Activated T-helper 17 cell treated with anti-CD3 and anti-CD28 coated beads, Interleukin-2, amount 50 U/mL, for 72 hours (primary cell): Measurements from ENCODE around the gene PSENEN. TPM values are rescaled to one million over a fixed set of nuclear protein-coding genes. Genes with fewer than 3 reads are reported as not detected.

Source experiments
- ATAC-seq: fragments of 150-1000 bp; cut with Tn5 transposase; replicated peaks from 2 replicates; pipeline ENCODE4 v1.10.0; 2021; ENCODE audit warnings: mild to moderate bottlenecking, moderate library complexity
- H3K27ac Mint-ChIP-seq: one replicate; pipeline ENCODE4 v1.8.0; 2022; ENCODE audit warnings: mixed read lengths
- H3K27me3 Mint-ChIP-seq: one replicate; pipeline ENCODE4 v1.8.0; 2022; ENCODE audit warnings: mixed read lengths
- H3K36me3 Mint-ChIP-seq: one replicate; pipeline ENCODE4 v1.8.0; 2022; ENCODE audit warnings: low read depth, mild to moderate bottlenecking, mixed read lengths
- H3K4me1 Mint-ChIP-seq: one replicate; pipeline ENCODE4 v1.8.0; 2022; ENCODE audit warnings: mixed read lengths
- H3K4me3 Mint-ChIP-seq: one replicate; pipeline ENCODE4 v1.8.0; 2022; ENCODE audit warnings: mild to moderate bottlenecking, mixed read lengths
- H3K9me3 Mint-ChIP-seq: one replicate; pipeline ENCODE4 v1.8.0; 2022; ENCODE audit warnings: mixed read lengths
- total RNA-seq, 2 donors: library from RNA; stranded (reverse); gene quantifications; one replicate each; pipeline ENCODE4 v1.2.3, GENCODE V29; 2022

PSENEN gene
- total RNA-seq, 2 donors from 2014 or later = 34.0 to 51.2 TPM

DNA sequence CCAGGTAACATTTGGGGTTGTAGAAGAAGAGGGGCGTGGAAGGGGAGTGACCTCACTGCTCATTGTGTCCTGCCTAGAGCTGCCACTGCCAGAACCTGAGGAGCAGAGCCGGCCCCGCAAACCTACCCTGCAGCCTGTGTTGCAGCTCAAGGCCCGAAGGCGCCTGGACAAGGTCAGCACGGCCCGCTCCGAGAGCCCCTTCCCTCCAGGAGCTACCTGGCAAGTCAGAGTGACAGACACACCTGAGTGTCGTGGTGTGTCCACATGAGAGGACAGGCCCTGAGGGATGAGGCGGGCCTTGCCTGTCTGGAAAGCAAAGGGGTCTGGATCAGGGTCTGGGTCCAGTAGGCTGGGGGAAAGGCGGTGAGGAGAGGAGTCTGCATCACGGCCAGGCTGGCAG, 20.9 kb upstream of the PSENEN start:
- H3K36me3 Mint-ChIP-seq = peaks cover 100% of the 10 kb centered on the region
- no peak overlapping the region for H3K27ac Mint-ChIP-seq
- ATAC-seq = no peak
- H3K27me3 Mint-ChIP-seq = no peaks in the 10 kb centered on the region
- peaks cover 5% of the 10 kb centered on the region for H3K4me1 Mint-ChIP-seq
- H3K9me3 Mint-ChIP-seq = no peaks in the 10 kb centered on the region
- H3K4me3 Mint-ChIP-seq = no peak overlapping the region

DNA sequence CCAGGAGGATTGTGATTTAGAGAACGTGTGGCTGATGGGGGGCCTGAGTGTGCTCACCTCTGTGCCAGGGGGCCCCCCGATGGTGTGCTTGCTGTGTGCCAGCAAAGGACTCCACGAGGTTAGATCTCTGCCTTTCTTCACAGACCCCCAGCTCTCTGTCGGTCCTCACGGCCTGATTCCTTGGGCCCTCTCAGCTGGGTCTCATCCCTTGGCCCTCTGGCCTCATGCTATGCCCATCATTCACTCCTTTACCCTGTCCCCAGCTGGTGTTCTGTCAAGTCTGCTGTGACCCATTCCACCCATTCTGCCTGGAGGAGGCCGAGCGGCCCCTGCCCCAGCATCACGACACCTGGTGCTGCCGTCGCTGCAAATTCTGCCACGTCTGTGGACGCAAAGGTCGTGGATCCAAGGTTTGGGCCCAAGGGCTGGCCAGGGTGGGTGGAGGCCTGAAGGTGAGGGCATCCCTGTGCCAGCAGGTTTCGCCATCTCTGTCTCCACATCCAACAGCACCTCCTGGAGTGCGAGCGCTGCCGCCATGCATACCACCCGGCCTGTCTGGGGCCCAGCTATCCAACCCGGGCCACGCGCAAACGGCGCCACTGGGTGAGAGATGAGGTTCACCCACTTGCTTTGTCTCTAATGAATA, 20.1 kb upstream of the PSENEN start:
- ATAC-seq = no peak
- Mint-ChIP-seq H3K4me1 (peaks cover 5% of the 10 kb centered on the region), H3K27ac (no peak overlapping the region), H3K9me3 (no peaks in the 10 kb centered on the region), H3K4me3 (no peak overlapping the region), H3K36me3 (peaks cover 100% of the 10 kb centered on the region), H3K27me3 (no peaks in the 10 kb centered on the region)

DNA sequence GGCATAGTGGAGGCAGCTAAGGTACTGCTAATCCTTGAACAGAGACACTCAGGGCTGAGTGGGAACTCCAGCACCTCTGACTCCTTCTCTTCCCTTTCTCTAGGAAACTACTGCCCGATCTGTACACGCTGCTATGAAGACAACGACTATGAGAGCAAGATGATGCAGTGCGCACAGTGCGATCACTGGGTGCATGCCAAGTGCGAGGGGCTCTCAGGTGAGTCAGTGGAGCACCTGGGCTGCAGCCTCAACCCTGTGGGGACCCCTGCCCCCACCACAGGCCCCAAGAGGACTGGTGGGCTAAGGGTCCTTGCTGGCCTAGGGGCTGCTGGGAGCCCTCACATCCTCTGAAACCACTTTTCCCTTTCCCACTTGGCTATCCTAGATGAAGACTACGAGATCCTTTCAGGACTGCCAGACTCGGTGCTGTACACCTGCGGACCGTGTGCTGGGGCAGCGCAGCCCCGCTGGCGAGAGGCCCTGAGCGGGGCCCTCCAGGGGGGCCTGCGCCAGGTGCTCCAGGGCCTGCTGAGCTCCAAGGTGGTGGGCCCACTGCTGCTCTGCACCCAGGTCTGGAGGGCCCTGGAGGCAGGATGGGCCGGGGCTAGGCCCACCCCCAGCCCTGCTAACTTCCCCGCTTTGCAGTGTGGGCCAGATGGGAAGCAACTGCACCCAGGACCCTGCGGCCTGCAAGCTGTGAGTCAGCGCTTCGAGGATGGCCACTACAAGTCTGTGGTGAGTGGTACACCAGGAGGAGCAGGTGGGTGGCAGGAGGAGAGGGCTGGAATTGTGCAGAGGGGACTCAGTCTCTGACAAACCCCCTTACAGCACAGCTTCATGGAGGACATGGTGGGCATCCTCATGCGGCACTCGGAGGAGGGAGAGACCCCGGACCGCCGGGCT, 18.1 kb upstream of the PSENEN start:
- H3K36me3 Mint-ChIP-seq = peaks cover 98% of the 10 kb centered on the region
- H3K27ac Mint-ChIP-seq = peak overlapping the region; percentile 69
- peaks cover 10% of the 10 kb centered on the region for H3K4me1 Mint-ChIP-seq
- no peaks in the 10 kb centered on the region for H3K9me3 Mint-ChIP-seq
- no peak overlapping the region for H3K4me3 Mint-ChIP-seq
- no peaks in the 10 kb centered on the region for H3K27me3 Mint-ChIP-seq
- ATAC-seq = no peak

GRCh38 chr19:35727956-35728706, 17.3 kb upstream of the PSENEN start:
- peak overlapping the region; percentile 69 for H3K27ac Mint-ChIP-seq
- H3K4me3 Mint-ChIP-seq = no peak overlapping the region
- H3K36me3 Mint-ChIP-seq = peaks cover 89% of the 10 kb centered on the region
- peaks cover 10% of the 10 kb centered on the region for H3K4me1 Mint-ChIP-seq
- ATAC-seq = no peak
- no peaks in the 10 kb centered on the region for H3K27me3 Mint-ChIP-seq
- H3K9me3 Mint-ChIP-seq = no peaks in the 10 kb centered on the region

- ATAC-seq = no peak
- Mint-ChIP-seq H3K27me3 (no peaks in the 10 kb centered on the region), H3K9me3 (no peaks in the 10 kb centered on the region), H3K27ac (no peak overlapping the region), H3K4me1 (peaks cover 11% of the 10 kb centered on the region), H3K36me3 (peaks cover 88% of the 10 kb centered on the region), H3K4me3 (no peak overlapping the region)
Measured at GRCh38 chr19:35729021-35729420, 16.4 kb upstream of the PSENEN start.

- no peak overlapping the region for H3K4me3 Mint-ChIP-seq
- H3K4me1 Mint-ChIP-seq = peaks cover 15% of the 10 kb centered on the region
- H3K36me3 Mint-ChIP-seq = peaks cover 88% of the 10 kb centered on the region
Measured at GRCh38 chr19:35729763-35730162, 15.7 kb upstream of the PSENEN start.

GRCh38 chr19:35730326-35730725, 15.1 kb upstream of the PSENEN start:
- Mint-ChIP-seq H3K27ac (peak overlapping the region; percentile 38), H3K4me3 (no peak overlapping the region), H3K4me1 (peaks cover 17% of the 10 kb centered on the region), H3K9me3 (no peaks in the 10 kb centered on the region), H3K36me3 (peaks cover 88% of the 10 kb centered on the region), H3K27me3 (no peaks in the 10 kb centered on the region)
- ATAC-seq = no peak

More at GRCh38 chr19:35729763-35730162, 15.7 kb upstream of the PSENEN start:
- Mint-ChIP-seq H3K27me3 (no peaks in the 10 kb centered on the region), H3K27ac (peak overlapping the region; percentile 38), H3K9me3 (no peaks in the 10 kb centered on the region)
- ATAC-seq = no peak

DNA sequence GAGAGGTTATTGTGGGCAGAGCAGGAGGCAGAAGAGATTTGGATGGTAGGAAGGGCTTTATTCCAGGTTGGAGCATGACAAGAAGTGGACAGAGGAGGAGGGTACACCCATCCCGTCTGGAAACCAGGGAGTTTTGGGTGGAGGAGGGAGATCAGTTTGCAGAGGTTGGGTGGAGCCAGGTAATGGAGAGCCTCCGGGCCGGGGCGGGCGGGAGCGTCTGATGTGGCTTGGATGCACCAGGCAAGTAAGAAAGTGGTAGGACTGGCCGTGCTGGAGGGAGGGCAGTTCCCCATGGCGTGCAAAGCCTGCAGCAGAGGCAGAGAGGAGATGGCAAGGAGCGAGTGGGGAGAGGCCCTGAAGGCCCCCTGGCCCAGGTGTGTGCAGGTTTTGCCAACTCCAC, 14.1 kb upstream of the PSENEN start:
- Mint-ChIP-seq H3K9me3 (no peaks in the 10 kb centered on the region), H3K4me3 (no peak overlapping the region), H3K27me3 (no peaks in the 10 kb centered on the region), H3K4me1 (peaks cover 23% of the 10 kb centered on the region), H3K36me3 (peaks cover 88% of the 10 kb centered on the region), H3K27ac (peak overlapping the region; percentile 74)
- ATAC-seq = peak; percentile 13

DNA sequence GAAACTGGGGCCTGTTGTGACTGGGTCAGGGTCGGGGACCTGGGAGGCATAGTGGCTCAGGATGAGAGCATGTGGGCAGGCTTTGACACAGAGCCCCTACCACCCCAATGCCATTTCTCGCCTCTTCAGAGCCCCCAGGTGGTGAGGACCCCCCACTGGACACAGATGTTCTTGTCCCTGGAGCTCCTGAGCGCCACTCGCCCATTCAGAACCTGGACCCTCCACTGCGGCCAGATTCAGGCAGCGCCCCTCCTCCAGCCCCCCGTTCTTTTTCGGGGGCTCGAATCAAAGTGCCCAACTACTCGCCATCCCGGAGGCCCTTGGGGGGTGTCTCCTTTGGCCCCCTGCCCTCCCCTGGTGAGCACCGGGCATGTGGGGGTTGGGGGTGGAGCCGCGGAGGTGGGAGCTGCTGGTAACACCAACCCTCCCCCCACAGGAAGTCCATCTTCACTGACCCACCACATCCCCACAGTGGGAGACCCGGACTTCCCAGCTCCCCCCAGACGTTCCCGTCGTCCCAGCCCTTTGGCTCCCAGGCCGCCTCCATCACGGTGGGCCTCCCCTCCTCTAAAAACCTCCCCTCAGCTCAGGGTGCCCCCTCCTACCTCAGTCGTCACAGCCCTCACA, 13.6 kb upstream of the PSENEN start:
- ATAC-seq = no peak

GRCh38 chr19:35732540-35733179, 12.8 kb upstream of the PSENEN start:
- H3K27ac Mint-ChIP-seq = no peak overlapping the region
- H3K9me3 Mint-ChIP-seq = no peaks in the 10 kb centered on the region
- H3K36me3 Mint-ChIP-seq = peaks cover 88% of the 10 kb centered on the region

More for the DNA sequence above, 13.6 kb upstream of the PSENEN start:
- no peak overlapping the region for H3K27ac Mint-ChIP-seq
- no peaks in the 10 kb centered on the region for H3K9me3 Mint-ChIP-seq
- H3K4me1 Mint-ChIP-seq = peaks cover 26% of the 10 kb centered on the region
- H3K36me3 Mint-ChIP-seq = peaks cover 88% of the 10 kb centered on the region
- no peak overlapping the region for H3K4me3 Mint-ChIP-seq
- no peaks in the 10 kb centered on the region for H3K27me3 Mint-ChIP-seq

DNA sequence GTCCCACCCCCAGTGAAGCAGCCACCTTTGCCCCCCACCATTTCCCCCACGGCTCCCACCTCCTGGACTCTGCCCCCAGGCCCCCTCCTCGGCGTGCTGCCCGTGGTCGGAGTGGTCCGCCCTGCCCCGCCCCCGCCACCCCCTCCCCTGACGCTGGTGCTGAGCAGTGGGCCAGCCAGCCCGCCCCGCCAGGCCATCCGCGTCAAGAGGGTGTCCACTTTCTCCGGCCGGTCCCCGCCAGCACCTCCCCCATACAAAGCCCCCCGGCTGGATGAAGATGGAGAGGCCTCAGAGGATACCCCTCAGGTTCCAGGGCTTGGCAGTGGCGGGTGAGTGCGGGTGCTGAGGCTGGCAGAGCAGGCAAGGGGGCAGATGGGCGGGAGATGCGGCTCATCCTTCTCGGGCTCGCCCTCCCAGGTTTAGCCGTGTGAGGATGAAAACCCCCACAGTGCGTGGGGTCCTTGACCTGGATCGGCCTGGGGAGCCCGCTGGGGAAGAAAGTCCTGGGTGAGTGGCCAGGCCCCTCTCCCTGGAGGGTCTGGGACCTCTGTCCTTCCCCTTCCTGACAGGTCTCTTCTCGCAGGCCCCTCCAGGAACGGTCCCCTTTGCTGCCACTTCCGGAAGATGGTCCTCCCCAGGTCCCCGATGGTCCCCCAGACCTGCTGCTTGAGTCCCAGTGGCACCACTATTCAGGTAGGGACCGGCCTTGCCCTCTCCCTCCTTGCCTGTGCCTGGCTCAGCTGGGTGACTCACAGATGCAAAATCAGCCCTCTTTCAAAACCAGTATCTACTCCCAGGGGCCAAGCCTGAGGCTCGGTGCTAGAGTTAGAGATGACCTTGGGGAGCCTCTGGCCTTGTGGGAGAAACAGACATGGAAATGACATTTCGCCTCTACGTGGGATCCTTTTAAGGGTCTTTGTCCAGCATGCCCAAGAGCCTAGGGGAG, 12.0 kb upstream of the PSENEN start:
- Mint-ChIP-seq H3K9me3 (no peaks in the 10 kb centered on the region), H3K36me3 (peaks cover 88% of the 10 kb centered on the region), H3K27ac (peak overlapping the region; percentile 80), H3K4me3 (no peak overlapping the region), H3K4me1 (peaks cover 31% of the 10 kb centered on the region), H3K27me3 (no peaks in the 10 kb centered on the region)
- no peak for ATAC-seq

More at GRCh38 chr19:35732540-35733179, 12.8 kb upstream of the PSENEN start:
- peaks cover 31% of the 10 kb centered on the region for H3K4me1 Mint-ChIP-seq
- H3K27me3 Mint-ChIP-seq = no peaks in the 10 kb centered on the region
- ATAC-seq = no peak
- H3K4me3 Mint-ChIP-seq = no peak overlapping the region

DNA sequence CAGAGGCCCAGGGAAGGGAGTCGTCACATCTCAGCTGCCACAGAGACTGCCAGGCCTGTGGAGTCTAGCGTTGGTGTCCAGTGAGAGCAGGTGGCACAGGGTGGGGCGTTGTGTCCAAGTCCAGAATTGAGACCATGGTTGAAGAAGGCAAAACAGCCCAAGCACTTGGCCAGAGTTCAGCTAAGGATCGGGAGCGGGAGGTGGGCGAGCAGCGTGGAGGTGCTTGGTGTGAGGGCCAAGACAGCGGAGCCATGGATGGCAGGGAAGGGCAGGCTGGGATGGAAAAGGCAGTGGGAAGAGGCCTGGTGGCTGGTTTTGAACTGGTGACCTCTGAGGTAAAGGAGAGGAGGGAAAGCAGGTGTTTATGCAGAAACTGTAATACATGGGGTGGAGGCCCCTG, 11.2 kb upstream of the PSENEN start:
- Mint-ChIP-seq H3K4me3 (no peak overlapping the region), H3K27me3 (no peaks in the 10 kb centered on the region), H3K27ac (peak overlapping the region; percentile 80), H3K4me1 (peaks cover 31% of the 10 kb centered on the region), H3K36me3 (peaks cover 88% of the 10 kb centered on the region), H3K9me3 (no peaks in the 10 kb centered on the region)
- ATAC-seq = no peak

- H3K9me3 Mint-ChIP-seq = no peaks in the 10 kb centered on the region
- H3K27me3 Mint-ChIP-seq = no peaks in the 10 kb centered on the region
- H3K27ac Mint-ChIP-seq = peak overlapping the region; percentile 80
- H3K4me3 Mint-ChIP-seq = no peak overlapping the region
- H3K4me1 Mint-ChIP-seq = peaks cover 31% of the 10 kb centered on the region
- peaks cover 86% of the 10 kb centered on the region for H3K36me3 Mint-ChIP-seq
- ATAC-seq = no peak
Measured at GRCh38 chr19:35734889-35735288, 10.6 kb upstream of the PSENEN start.
